Heart left ventricle (tissue), 13 donors: Measurements from ENCODE around the gene HRH3.

Experiments
- CTCF ChIP-seq, 12 donors: fragments of 200-600 bp; sonication (generic) in 4 of 12; IDR thresholded peaks; one replicate each; pipeline versions ENCODE4 v1.5.0 to v1.8.0; 2018 to 2022; ENCODE audit warnings: antibody characterized with exemption in 12 of 12, mild to moderate bottlenecking in 5 of 12
- POLR2A ChIP-seq, 2 donors: fragments of 450-650 bp; IDR thresholded peaks; one replicate each; pipeline ENCODE4 v1.6.1; 2017; ENCODE audit warnings: antibody characterized with exemption in 2 of 2, mild to moderate bottlenecking in 2 of 2, moderate library complexity in 2 of 2
- donor health status: ischemic (EF 13 %, LVEDD 7.1; RV severe dilation, severe dysfunction).
- donor health status: DM: no; HTN: yes; CAD: no.
- donor health status: DM: no; HTN: no; CAD: no.
- donor health status: ischemic (EF 25% LVEDD 6.9; RV normal size, moderate dysfunction).
- donor health status: ischemic (EF 25% LVEDD 5.7; RV mildly dilated, moderate dysfunction).
- donor health status: ischemic (EF 35%, LVEDD 5.7; RV mildly dilated, moderate dysfunction).
- donor health status: nonischemic (EF 11% LVEDD 7.7; RV severe dilation, severe dysfunction).
- donor health status: DM: yes; HTN: yes; CAD: no.
- donor health status: PGD.
- donor health status: ischemic (EF 29% LVEDD 5.4; RV normal size, mild dysfunction).
- donor health status: nonischemic (EF 23%, LVEDD 6.1; RV moderate dilation, normal function).

- no peak for TF ChIP-seq CTCF (IDR thresholded peaks at IDR 0.05)
- TF ChIP-seq POLR2A (IDR thresholded peaks at IDR 0.05): no peak
Observed at GRCh38 chr20:62246872-62247652, 27.0 kb upstream of the HRH3 start.
